Sigmoid colon (tissue), 7 donors: ENCODE results near the gene GLA. TPM values are rescaled to one million over a fixed set of nuclear protein-coding genes. Genes with fewer than 3 reads are reported as not detected.

Experiments used
- DNase-seq: peaks from one replicate; pipeline ENCODE4 v3.0.0-alpha.2; 2019
- H3K27ac ChIP-seq, 4 donors: fragments of 200-600 bp; sonication (generic); one replicate each; pipeline ENCODE4 v1.5.1; 2016 to 2019; ENCODE audit warnings: mild to moderate bottlenecking in 1 of 4
- H3K27me3 ChIP-seq, 3 donors: fragments of 200-600 bp; sonication (generic); one replicate each; pipeline ENCODE4 v1.5.1; 2019; ENCODE audit warnings: mild to moderate bottlenecking in 1 of 3
- H3K36me3 ChIP-seq, 4 donors: fragments of 200-600 bp; sonication (generic); one replicate each; pipeline ENCODE4 v1.5.1; 2016 to 2019
- H3K4me1 ChIP-seq, 4 donors: fragments of 200-600 bp; sonication (generic); one replicate each; pipeline ENCODE4 v1.5.1; 2017 to 2019
- H3K4me3 ChIP-seq, 4 donors: fragments of 200-600 bp; sonication (generic); one replicate each; pipeline ENCODE4 v1.5.1; 2017 to 2019; ENCODE audit warnings: mild to moderate bottlenecking in 2 of 4, moderate library complexity in 1 of 4
- H3K9me3 ChIP-seq, 4 donors: fragments of 200-600 bp in 3 of 4; sonication (generic) in 3 of 4; one replicate each; pipeline versions ENCODE4 v1.5.1 to v1.6.1; 2013 to 2019
- CTCF ChIP-seq, 4 experiments: fragments of 450-650 bp in 3 of 4; fragments of 200-600 bp in 1 of 4; IDR thresholded peaks; one replicate each; pipeline ENCODE4 v1.5.1; 2016 to 2019; ENCODE audit warnings: antibody characterized with exemption in 4 of 4, mild to moderate bottlenecking in 3 of 4, moderate library complexity in 2 of 4
- EP300 ChIP-seq, 4 donors: sonication (generic); formaldehyde crosslinking; IDR thresholded peaks; one replicate each; pipeline ENCODE4 v1.6.1; 2017; ENCODE audit warnings: antibody characterized with exemption in 4 of 4
- POLR2A ChIP-seq, 2 donors: fragments of 450-650 bp; IDR thresholded peaks; one replicate each; pipeline ENCODE4 v1.6.1; 2016; ENCODE audit warnings: antibody characterized with exemption in 2 of 2, mild to moderate bottlenecking in 2 of 2, moderate library complexity in 2 of 2
- POLR2AphosphoS5 ChIP-seq, 4 donors: sonication (generic); formaldehyde crosslinking; IDR thresholded peaks; one replicate each; pipeline ENCODE4 v1.6.1; 2017; ENCODE audit warnings: antibody characterized with exemption in 4 of 4
- WGBS, 2 donors: extraction: QIAGEN DNeasy Blood & Tissue Kit; methylation state at CpG; one replicate each; pipeline ENCODE4 v1.1.7; 2013; 5-methylcytosine and 5-hydroxymethylcytosine counted together
- intact Hi-C: fragments of 100-400 bp; cut with DNase I; formaldehyde crosslinking; loops from one replicate; pipeline ENCODE4 v1.15.1; 2023
- polyA plus RNA-seq, 3 donors: library from polyadenylated mRNA; stranded (reverse); fragments of 200-250 nt; gene quantifications; one replicate each; pipeline ENCODE4 v1.2.3, GENCODE V29; 2013
- total RNA-seq, 4 donors: library from RNA; depleted of rRNA; stranded (reverse); fragments of >200 nt; gene quantifications; one replicate each; pipeline ENCODE4 v1.1.0, GENCODE V29; 2016
- donor health status: healthy with polysubstance abuse.
- donor health status: Bipolar disorder and iron deficiency.
- donor health status: healthy.

The GLA gene
- total and polyA plus RNA-seq, 7 donors: 6.0 to 24.0 (median 14.1) TPM

- Histone ChIP-seq H3K4me1 (peaks cover 0 to 8% (median 0%) of the 10 kb centered on the region in 4 donors), H3K36me3 (peaks cover 0 to 4% (median 2%) of the 10 kb centered on the region in 4 donors), H3K27me3 (no peaks in the 10 kb centered on the region), H3K4me3 (no peak overlapping the region), H3K9me3 (no peaks in the 10 kb centered on the region), H3K27ac (no peak overlapping the region)
- WGBS, 2 donors: 95% methylated on average over 3 of the region's 3 CpGs
- TF ChIP-seq CTCF (IDR thresholded peaks at IDR 0.05) (no peak), EP300 (IDR thresholded peaks at IDR 0.05) (no peak), POLR2A (IDR thresholded peaks at IDR 0.05) (no peak), POLR2AphosphoS5 (IDR thresholded peaks at IDR 0.05) (no peak)
- no peak for DNase-seq
- intact Hi-C loops: no loop called here
Measured at GRCh38 chrX:101388604-101389003, 19.1 kb downstream of the GLA start.

- Histone ChIP-seq H3K9me3 (no peaks in the 10 kb centered on the region), H3K27me3 (no peaks in the 10 kb centered on the region), H3K4me3 (no peak overlapping the region), H3K36me3 (no peaks in the 10 kb centered on the region), H3K4me1 (peaks cover 0 to 1% (median 0%) of the 10 kb centered on the region in 4 donors), H3K27ac (no peak overlapping the region)
- 60 to 87% methylated on average over 6 of the region's 6 CpGs for WGBS, 2 donors
- intact Hi-C loops: no loop called here
- TF ChIP-seq CTCF (IDR thresholded peaks at IDR 0.05): no peak
- TF ChIP-seq POLR2A (IDR thresholded peaks at IDR 0.05): no peak
- no peak for TF ChIP-seq POLR2AphosphoS5 (IDR thresholded peaks at IDR 0.05)
- no peak for TF ChIP-seq EP300 (IDR thresholded peaks at IDR 0.05)
- DNase-seq: no peak
Measured at GRCh38 chrX:101386542-101386885, 21.2 kb downstream of the GLA start.

GRCh38 chrX:101385795-101386541 is 21.8 kb downstream of the GLA start, which contains the start of gene BTK:
BTK (minus strand) TSS chrX:101386191; CDS start chrX:101375284, 10,907 bp downstream.
- Histone ChIP-seq H3K27me3 (no peaks in the 10 kb centered on the region), H3K4me3 (peak within 1 kb of the TSS in 1 of 4 donors; percentile 11), H3K9me3 (no peaks in the 10 kb centered on the region), H3K4me1 (no peaks in the 10 kb centered on the region), H3K36me3 (no peaks in the 10 kb centered on the region), H3K27ac (no peak within 1 kb of the TSS)
- intact Hi-C loops: no loop called here
- TF ChIP-seq POLR2AphosphoS5 (IDR thresholded peaks at IDR 0.05) (no peak), EP300 (IDR thresholded peaks at IDR 0.05) (no peak), CTCF (IDR thresholded peaks at IDR 0.05) (no peak), POLR2A (IDR thresholded peaks at IDR 0.05) (no peak)
- no peak for DNase-seq
- 55 to 83% methylated on average over 9 of the region's 9 CpGs for WGBS, 2 donors

GRCh38 chrX:101385026-101385684 is 22.6 kb downstream of the GLA start:
- no peaks in the 10 kb centered on the region for H3K4me1 ChIP-seq
- WGBS, 2 donors: 76 to 82% methylated on average over 7 of the region's 7 CpGs
- no peaks in the 10 kb centered on the region for H3K36me3 ChIP-seq
- no peak for DNase-seq
- intact Hi-C loops: no loop called here
- H3K4me3 ChIP-seq: peak overlapping the region in 1 of 4 donors; percentile 11
- H3K27ac ChIP-seq: no peak overlapping the region
- TF ChIP-seq POLR2A (IDR thresholded peaks at IDR 0.05): no peak
- no peak for TF ChIP-seq POLR2AphosphoS5 (IDR thresholded peaks at IDR 0.05)
- TF ChIP-seq CTCF (IDR thresholded peaks at IDR 0.05): no peak
- TF ChIP-seq EP300 (IDR thresholded peaks at IDR 0.05): no peak
- H3K27me3 ChIP-seq: no peaks in the 10 kb centered on the region
- no peaks in the 10 kb centered on the region for H3K9me3 ChIP-seq
